ENCODE measurements around the gene PLEKHN1.

PLEKHN1 gene

DNA sequence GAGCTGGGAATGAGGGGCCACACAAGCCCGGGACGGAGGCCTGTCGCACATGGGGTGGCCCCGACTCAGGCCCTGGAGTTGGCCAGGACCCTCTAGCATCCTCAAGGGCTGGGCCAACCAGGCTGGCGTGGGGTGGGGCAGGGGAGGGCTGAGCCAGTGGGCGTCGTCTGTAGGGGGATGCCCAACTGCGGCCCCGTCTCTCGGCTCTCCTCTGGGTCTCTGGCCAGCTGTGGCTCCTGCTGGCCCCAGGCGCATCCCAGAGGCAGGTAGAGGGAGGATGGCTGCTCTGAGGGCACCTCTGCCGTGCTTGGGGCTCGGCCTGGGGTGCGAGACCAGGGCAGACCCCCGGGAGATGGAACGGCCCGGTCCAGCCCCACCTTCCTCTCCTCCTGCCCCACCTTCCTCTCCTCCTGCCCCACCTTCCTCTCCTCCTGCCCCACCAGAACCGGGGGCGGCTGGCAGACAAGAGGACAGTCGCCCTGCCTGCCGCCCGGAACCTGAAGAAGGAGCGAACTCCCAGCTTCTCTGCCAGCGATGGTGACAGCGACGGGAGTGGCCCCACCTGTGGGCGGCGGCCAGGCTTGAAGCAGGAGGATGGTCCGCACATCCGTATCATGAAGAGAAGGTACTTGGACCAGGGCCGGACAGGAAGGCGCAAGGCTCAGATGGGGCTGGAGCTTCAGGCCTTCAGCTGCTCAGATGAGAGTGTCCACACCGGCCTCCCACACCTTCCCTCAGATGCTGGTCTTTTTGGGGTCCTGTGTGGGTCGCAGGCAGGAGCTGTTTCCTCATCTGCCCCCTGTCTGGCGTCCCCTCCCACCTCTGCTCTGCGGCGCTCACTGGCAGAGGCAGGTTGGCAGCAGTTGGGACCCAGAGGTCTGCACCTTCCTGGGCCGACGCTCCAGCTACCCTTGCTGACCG, 36.3 kb upstream of the PLEKHN1 start:
- no peak for DNase-seq

- DNase-seq: no peak
Observed at GRCh38 chr1:930633-931138, 35.6 kb upstream of the PLEKHN1 start.

- DNase-seq: no peak
Observed at GRCh38 chr1:931380-932172, 34.7 kb upstream of the PLEKHN1 start.

DNA sequence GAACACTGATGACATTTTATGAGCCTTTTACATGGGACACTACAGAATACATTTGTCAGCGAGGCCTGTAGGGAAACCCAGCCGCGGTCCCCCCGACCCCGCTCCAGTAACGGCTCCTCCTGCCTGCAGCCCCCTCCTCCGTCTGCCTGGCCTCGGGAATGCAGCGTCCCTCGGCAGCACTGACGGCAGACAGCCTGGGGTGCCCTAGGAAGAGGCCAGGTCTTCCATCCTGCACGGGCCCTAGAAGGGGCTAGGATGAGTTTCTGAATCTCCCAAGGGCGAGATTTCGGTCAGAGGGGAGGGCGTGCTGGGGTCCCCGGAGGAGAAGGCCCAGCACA, 34.1 kb upstream of the PLEKHN1 start:
- no peak for DNase-seq

DNA sequence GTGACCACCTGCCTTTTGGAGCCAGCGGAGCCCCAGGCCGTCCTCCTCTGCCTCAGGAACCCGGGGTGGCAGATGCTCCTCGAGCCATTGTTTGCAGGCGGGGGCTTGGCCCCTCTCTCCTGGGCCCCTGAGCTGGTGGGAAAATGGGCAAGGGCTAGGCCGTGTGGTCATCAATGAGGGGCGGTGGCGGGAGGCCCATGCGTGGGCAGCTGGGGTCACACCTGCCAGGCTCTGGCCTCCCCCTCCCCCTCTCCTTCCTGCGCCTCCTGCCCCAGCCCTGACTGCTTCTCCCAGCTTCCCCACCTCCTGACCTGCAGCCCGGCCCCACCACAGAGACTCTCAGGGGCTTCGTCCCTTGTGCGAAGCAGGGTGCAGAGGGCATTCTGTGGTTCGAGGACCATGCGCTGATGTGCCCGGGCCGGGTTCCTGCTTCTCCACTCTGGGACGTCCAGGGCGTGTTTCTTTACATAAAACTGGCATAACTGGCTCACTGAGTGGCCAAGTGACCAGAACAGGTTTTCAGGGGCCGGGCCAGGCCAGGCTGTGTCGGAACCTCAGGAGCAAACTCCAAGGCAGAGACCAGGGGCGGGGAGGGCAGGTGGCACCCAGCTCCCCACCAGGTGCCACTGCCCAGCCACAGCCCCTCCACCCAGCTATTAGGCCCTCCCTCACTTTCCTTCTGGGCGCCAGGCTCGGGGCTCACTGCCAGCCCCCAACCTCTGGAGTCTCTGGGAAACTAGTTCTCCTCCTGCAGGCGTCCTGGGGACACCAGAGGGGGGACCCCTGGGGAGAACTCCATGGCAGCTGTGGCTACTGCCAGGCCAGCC, 33.3 kb upstream of the PLEKHN1 start:
- DNase-seq: no peak

- no peak for DNase-seq
Observed at GRCh38 chr1:933603-933940, 32.7 kb upstream of the PLEKHN1 start.

- no peak for DNase-seq
Observed at GRCh38 chr1:934991-935750, 31.1 kb upstream of the PLEKHN1 start.

GRCh38 chr1:935751-936231, 30.5 kb upstream of the PLEKHN1 start:
- DNase-seq: no peak

DNA sequence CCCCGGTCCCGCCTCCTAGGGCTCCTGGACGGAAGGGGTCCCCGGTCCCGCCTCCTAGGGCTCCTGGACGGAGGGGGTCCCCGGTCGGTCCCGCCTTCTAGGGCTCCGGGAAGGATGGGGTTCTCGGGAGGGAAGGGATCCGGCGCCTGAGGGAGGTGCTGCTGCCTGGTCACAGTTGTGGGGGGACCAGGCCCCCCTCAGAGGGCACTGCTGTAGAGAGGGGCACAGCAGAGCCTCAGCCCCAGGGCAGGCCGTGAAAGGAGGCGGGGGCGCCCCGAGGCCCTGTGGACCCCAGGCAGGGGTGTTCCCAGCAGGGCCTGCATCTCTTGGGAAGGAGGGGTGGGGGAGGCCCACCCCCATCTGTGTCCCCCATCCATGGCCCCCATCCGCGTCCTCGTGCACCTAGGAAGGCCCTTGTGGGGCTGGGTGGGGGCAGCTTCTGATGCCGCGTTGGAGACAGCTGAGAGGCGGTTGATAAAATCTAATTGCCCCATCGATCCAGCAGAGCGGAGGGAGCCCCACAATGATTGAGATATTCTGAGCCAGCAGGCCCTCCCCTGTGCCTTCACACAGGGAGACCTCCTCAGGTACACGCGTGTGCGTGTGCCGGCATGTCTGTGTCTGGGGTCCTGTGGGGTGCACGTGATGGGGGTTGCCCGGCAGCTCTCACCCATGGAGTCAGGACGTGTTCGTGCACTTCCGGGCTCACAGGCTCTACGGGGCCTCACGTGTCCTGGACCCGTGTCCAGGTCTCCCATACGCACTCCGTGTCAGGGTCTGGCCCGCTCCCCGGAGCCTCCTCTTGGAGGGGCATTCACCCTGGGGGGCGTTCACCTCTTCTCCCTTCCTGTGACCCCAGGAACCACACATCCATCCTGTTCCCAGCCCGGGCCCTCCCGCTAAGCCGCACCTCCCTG, 29.7 kb upstream of the PLEKHN1 start:
- no peak for DNase-seq

DNA sequence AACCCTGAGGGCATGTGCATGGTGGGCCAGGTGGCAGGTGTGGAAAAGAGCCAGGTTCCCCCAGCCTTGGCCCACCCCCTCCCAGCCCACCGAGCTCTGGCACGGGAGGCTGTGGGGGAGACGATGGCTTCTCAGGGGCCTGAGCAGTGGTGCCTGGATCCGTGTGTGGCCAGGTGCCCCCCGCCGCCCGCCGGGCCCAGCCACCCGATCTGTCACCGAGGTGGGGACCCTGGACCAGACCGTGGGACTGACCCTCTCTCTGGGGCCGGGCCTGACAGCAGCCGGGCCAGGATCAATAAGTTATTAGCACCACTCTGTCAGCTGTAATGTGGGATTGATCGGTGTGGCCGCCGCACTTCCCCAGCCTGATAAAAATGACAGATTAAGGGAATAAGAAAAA, 28.8 kb upstream of the PLEKHN1 start:
- DNase-seq: no peak

DNA sequence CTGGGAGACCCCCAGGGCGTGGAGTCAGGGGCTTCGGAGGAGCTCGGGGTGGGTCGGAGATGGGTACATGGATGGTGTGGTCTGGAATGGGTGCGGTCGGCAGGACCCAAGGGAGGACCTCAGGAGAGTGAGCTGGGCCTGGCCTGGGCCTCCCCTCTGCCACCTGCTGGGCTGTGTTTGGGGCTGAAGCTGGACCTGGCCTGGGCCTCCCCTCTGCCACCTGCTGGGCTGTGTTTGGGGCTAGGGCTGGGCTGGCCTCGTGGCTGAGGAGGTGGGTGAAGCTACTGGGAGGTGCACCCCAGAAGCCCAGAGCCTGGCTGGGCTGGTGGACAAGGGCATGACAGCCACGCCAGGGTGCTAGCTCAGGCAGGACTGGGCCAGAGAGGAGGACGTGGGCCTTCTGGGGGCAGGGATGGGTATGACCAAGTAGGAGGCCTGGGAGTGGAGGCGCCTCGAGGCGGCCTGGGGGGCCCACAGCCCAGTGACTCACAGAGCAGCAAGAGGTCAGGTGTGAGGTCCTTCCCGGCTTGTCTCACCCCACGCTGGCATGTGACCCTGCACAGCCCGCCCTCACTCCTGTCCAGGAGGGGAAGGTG, 28.1 kb upstream of the PLEKHN1 start:
- no peak for DNase-seq

GRCh38 chr1:938711-939489, 27.4 kb upstream of the PLEKHN1 start:
- DNase-seq: no peak

GRCh38 chr1:939511-940106, 26.7 kb upstream of the PLEKHN1 start:
- DNase-seq: no peak

DNA sequence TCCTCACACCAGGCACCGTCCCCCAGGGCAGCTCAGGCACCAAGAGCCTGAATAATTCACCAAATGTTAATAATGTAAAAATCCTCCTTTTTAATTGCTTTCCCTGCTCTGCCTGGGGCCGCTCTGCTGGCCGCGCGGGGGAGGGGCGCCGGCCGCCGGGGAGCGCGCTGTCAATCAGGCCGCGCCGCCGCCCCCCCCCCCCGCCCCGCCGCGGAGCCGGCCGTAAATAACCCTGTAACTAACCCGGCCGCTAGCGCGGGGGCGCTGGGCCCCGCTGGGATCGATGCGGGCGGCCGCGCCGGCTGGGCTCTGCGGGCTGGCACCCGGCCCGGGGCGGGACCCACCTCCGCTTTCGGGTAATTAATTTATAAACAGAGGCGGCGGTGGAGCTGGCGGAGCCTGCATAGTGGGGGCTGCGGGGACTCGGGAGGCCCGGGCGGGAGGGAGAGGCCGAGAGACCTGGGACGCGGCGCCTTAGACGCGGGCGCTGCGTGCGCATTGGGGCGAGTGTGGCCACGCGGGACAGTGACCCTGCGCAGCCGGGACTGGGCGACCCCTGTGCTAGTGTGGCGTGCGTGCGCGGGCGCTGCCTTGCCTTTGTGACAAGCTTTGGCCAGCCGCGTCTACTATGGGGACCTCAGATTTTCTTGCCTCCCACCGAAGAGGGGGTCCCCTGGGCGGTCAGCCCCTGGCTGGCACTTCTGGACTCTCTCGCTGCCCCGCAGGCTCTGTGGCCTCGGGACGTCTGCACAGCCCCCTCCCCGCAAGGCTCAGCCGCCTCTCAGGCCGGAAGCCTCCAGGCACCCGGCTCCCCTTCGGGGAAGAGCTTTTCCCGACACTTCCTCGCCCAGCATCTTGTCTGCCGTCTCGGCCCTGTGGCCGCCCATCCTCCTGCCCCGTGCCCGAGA, 25.9 kb upstream of the PLEKHN1 start:
- no peak for DNase-seq

DNA sequence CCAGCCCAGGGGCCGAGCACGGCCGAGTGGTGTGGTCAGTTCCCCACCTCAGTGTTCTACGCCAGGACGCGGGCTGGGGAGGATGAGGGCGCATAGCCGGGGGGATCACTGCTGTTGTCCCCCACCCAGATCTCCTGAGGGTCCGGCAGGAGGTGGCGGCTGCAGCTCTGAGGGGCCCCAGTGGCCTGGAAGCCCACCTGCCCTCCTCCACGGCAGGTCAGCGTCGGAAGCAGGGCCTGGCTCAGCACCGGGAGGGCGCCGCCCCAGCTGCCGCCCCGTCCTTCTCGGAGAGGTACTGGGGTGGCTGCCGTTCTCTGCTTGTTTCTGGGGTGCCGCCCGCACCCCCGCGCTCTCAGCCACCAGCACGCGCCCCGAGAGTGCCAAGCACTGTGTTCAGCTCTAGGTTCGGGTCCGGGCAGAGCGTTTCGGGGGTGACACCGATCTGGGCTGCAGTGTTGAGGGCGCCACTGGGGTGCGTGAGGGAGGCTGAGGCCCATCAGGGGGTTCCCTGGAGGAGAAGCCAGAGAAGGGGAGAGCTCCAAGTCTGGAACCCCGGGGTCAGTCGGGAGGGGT, 25.2 kb upstream of the PLEKHN1 start:
- DNase-seq: no peak

- DNase-seq: no peak
Observed at GRCh38 chr1:941588-942383, 24.5 kb upstream of the PLEKHN1 start.

DNA sequence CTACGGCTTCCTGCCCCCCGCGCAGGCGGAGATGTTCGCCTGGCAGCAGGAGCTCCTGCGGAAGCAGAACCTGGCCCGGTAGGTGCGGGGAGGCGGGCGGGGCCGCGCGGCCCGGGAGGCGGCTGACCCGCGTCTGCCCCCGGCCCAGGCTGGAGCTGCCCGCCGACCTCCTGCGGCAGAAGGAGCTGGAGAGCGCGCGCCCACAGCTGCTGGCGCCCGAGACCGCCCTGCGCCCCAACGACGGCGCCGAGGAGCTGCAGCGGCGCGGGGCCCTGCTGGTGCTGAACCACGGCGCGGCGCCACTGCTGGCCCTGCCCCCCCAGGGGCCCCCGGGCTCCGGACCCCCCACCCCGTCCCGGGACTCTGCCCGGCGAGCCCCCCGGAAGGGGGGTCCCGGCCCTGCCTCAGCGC, 23.9 kb upstream of the PLEKHN1 start:
- no peak for DNase-seq
